Panc1 (cell line): ENCODE measurements around the gene DNTT. TPM values are rescaled to one million over a fixed set of nuclear protein-coding genes. Genes with fewer than 3 reads are reported as not detected.

Source experiments
- ATAC-seq: fragments of 200-7000 bp; cut with Tn5 transposase; 2 replicates; pipeline ENCODE4 v1.9.1; 2020; ENCODE audit warnings: mild to moderate bottlenecking, moderate library complexity
- BruUV-seq: library from RNA; stranded (reverse); fragments of 400-500 nt; replicated peaks from 2 replicates; lab custom pipeline; 2021; lab: Mats Ljungman, UMichigan
- CTCF ChIA-PET: fragments of 300-600 bp; sonication (Branson Sonifier 250); formaldehyde crosslinking; loops from one replicate; lab custom pipeline; 2022; ENCODE audit warnings: antibody characterized with exemption; lab: Charles Lee
- POLR2A ChIA-PET: fragments of 300-600 bp; sonication (Branson Sonifier 250); formaldehyde crosslinking; loops from one replicate; lab custom pipeline; 2022; ENCODE audit warnings: antibody characterized with exemption; lab: Charles Lee
- DNase-seq: peaks from one replicate; pipeline ENCODE4 v3.0.0-alpha.2; 2010; ENCODE audit warnings: low read depth, low spot score
- H3K27ac ChIP-seq: 2 replicates; pipeline ENCODE4 v1.5.1; 2011; ENCODE audit warnings: mild to moderate bottlenecking, low read length, inconsistent platforms
- H3K27me3 ChIP-seq: fragments of 200-500 bp; sonication (Bioruptor generic); 2 replicates; pipeline ENCODE4 v1.6.0; 2014; ENCODE audit warnings: low read length, inconsistent platforms; ENCODE audit not compliant: control insufficient read depth, insufficient read depth
- H3K36me3 ChIP-seq: fragments of 200-500 bp; sonication (Bioruptor generic); 2 replicates; pipeline ENCODE4 v1.5.1; 2014; ENCODE audit warnings: inconsistent platforms, mild to moderate bottlenecking, low read length, moderate library complexity; ENCODE audit not compliant: control insufficient read depth, insufficient read depth
- H3K4me1 ChIP-seq: 2 replicates; pipeline ENCODE4 v1.5.1; 2011; ENCODE audit warnings: inconsistent platforms, mild to moderate bottlenecking, low read length, moderate library complexity; ENCODE audit not compliant: control insufficient read depth, insufficient read depth
- H3K4me3 ChIP-seq, 2 experiments: 2 replicates each; pipeline ENCODE4 v1.5.1; 2011 to 2012; ENCODE audit warnings: low read depth in 2 of 2, low read length in 2 of 2, mild to moderate bottlenecking in 2 of 2, inconsistent platforms in 1 of 2, moderate library complexity in 1 of 2
- H3K9me3 ChIP-seq: fragments of 200-500 bp; sonication (Bioruptor generic); 2 replicates; pipeline ENCODE4 v1.5.1; 2014; ENCODE audit warnings: low read depth, mild to moderate bottlenecking, inconsistent platforms, low read length, moderate library complexity; ENCODE audit not compliant: control insufficient read depth, insufficient read depth
- POLR2AphosphoS5 ChIP-seq: IDR thresholded peaks from 2 replicates; pipeline ENCODE4 v1.6.1; 2012; ENCODE audit warnings: mild to moderate bottlenecking, low read depth, low read length, moderate library complexity
- SIN3A ChIP-seq: IDR thresholded peaks from 2 replicates; pipeline ENCODE4 v1.6.1; 2012; ENCODE audit warnings: low read depth, mild to moderate bottlenecking, low read length, moderate library complexity, borderline replicate concordance; ENCODE audit not compliant: insufficient read depth
- TCF7L2 ChIP-seq: IDR thresholded peaks from 2 replicates; pipeline ENCODE4 v1.6.1; 2011; ENCODE audit warnings: mild to moderate bottlenecking, low read depth, low read length, inconsistent platforms
- in situ Hi-C: cut with HindIII; loops from 2 replicates; pipeline ENCODE4 v1.10.0; 2016; ENCODE audit warnings: low sequenced_read_pairs, low pct_unique_long_range_greater_than_20kb
- intact Hi-C: fragments of 100-400 bp; cut with micrococcal nuclease; formaldehyde crosslinking; loops from one replicate; pipeline ENCODE4 v1.10.0; 2022; ENCODE audit not compliant: unreplicated experiment
- total RNA-seq: library from RNA; stranded (reverse); gene quantifications from one replicate; pipeline ENCODE4 v1.2.1, GENCODE V29; 2021; ENCODE audit not compliant: unreplicated experiment
- TF ChIP-seq, protein P1 (sequence below), 2 experiments: IDR thresholded peaks; 2 replicates each; pipeline ENCODE4 v1.6.1; 2011 to 2012; ENCODE audit warnings: low read depth in 2 of 2, control low read depth in 1 of 2, low read length in 1 of 2, mild to moderate bottlenecking in 1 of 2, moderate library complexity in 1 of 2; ENCODE audit not compliant: insufficient read depth in 1 of 2
- TF ChIP-seq, protein P2 (sequence below): fragments of 450-650 bp; IDR thresholded peaks from 2 replicates; pipeline ENCODE4 v1.5.1; 2017; ENCODE audit warnings: mild to moderate bottlenecking

The DNTT gene
- total RNA-seq, 1 experiment from 2014 or later, result not detected

DNA sequence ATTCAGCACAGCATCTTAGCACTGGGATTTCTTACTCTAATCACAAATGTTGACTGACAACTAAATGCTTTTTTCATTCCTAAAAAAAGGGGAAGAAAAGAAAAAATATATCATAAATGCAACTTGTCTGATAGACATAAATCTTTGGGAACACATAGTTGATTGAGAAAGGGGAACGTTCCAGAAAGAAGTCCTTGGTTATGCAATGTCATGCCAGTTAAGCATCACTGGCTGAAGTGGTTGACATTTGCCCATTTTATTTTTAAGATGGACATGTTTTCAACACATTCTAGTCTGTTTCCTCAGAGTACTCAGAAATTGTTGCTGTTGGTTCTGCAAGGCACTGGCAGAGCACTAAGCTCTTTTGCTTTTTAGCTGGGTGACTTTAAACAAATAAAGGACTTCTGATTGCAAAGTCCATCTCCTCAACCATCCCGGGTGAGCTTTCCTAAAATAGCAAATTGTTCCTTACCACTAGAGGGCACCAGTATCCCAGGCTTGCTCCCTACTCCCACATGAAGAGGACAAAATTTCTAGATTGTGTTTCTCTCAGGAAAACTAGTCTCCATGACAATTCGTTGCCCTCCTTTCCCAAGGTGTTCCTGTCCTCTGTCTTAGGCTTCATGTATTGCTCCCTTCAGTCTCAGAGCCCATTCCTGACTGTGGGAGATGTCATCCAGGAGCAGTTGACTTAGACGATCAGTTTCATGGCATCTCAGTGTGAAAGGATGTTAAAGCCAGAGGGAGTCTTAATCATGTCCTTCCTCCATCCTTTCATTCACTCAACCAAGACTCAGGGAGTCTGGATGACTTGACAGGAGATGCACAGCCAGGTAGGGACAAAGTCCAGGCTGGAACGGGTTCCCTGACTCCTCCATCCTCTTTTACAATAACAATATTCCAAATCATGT lies 30.6 kb downstream of the DNTT start:
- TF ChIP-seq POLR2AphosphoS5 (no peak), TCF7L2 (no peak), SIN3A (no peak)
- TF ChIP-seq, protein P1, sequence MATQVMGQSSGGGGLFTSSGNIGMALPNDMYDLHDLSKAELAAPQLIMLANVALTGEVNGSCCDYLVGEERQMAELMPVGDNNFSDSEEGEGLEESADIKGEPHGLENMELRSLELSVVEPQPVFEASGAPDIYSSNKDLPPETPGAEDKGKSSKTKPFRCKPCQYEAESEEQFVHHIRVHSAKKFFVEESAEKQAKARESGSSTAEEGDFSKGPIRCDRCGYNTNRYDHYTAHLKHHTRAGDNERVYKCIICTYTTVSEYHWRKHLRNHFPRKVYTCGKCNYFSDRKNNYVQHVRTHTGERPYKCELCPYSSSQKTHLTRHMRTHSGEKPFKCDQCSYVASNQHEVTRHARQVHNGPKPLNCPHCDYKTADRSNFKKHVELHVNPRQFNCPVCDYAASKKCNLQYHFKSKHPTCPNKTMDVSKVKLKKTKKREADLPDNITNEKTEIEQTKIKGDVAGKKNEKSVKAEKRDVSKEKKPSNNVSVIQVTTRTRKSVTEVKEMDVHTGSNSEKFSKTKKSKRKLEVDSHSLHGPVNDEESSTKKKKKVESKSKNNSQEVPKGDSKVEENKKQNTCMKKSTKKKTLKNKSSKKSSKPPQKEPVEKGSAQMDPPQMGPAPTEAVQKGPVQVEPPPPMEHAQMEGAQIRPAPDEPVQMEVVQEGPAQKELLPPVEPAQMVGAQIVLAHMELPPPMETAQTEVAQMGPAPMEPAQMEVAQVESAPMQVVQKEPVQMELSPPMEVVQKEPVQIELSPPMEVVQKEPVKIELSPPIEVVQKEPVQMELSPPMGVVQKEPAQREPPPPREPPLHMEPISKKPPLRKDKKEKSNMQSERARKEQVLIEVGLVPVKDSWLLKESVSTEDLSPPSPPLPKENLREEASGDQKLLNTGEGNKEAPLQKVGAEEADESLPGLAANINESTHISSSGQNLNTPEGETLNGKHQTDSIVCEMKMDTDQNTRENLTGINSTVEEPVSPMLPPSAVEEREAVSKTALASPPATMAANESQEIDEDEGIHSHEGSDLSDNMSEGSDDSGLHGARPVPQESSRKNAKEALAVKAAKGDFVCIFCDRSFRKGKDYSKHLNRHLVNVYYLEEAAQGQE (IDR thresholded peaks at IDR 0.05; ENCODE audit: insufficient read depth in 1 of 2, low read depth in 2 of 2, low read length in 1 of 2), result no peak
- TF ChIP-seq, protein P2, sequence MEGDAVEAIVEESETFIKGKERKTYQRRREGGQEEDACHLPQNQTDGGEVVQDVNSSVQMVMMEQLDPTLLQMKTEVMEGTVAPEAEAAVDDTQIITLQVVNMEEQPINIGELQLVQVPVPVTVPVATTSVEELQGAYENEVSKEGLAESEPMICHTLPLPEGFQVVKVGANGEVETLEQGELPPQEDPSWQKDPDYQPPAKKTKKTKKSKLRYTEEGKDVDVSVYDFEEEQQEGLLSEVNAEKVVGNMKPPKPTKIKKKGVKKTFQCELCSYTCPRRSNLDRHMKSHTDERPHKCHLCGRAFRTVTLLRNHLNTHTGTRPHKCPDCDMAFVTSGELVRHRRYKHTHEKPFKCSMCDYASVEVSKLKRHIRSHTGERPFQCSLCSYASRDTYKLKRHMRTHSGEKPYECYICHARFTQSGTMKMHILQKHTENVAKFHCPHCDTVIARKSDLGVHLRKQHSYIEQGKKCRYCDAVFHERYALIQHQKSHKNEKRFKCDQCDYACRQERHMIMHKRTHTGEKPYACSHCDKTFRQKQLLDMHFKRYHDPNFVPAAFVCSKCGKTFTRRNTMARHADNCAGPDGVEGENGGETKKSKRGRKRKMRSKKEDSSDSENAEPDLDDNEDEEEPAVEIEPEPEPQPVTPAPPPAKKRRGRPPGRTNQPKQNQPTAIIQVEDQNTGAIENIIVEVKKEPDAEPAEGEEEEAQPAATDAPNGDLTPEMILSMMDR, result peak; percentile 93
- in situ Hi-C loops (no loop called here), intact Hi-C loops (no loop called here)
- BruUV-seq, result no TSS peak
- H3K36me3 ChIP-seq, result no peaks in the 10 kb centered on the region
- H3K4me3 ChIP-seq, result no peak overlapping the region
- no peaks in the 10 kb centered on the region for H3K9me3 ChIP-seq
- DNase-seq (peak; percentile 35), ATAC-seq (peak; percentile 83)
- CTCF ChIA-PET, result interaction anchor here (0.7 to 1.5 kb wide), 4 partner anchors 35 to 1105 kb away, joined by 3 to 5 read pairs (median 4); no protein-coding TSS in a partner anchor
- POLR2A ChIA-PET, result no interaction called here
- H3K27ac ChIP-seq, result no peak overlapping the region
- peaks cover 28% of the 10 kb centered on the region for H3K27me3 ChIP-seq
- no peaks in the 10 kb centered on the region for H3K4me1 ChIP-seq

DNA sequence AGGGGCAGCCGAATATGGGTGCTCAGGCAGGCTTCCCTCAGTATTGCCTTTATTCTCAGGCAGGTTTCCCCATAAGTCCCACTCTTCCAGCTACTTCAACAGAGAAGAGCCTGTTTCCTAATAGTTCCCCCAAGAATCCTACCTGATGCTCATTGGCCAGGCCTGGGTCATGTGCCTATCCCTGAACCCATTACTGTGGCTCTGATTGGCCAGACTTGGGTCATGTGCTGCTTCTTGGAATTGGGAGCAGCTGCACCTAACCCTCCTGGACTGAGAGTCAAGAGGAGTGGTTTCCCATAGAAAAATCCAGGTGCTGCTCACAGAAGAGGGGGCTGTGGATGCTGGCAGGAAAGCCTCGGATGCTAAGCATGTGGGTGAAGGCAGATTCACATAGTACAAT lies 32.9 kb downstream of the DNTT start:
- no TSS peak for BruUV-seq
- TF ChIP-seq, protein P1 (IDR thresholded peaks at IDR 0.05; ENCODE audit: insufficient read depth in 1 of 2, low read depth in 2 of 2, low read length in 1 of 2), result no peak
- TF ChIP-seq, protein P2, result no peak
- TF ChIP-seq SIN3A (no peak), TCF7L2 (no peak), POLR2AphosphoS5 (no peak)
- in situ Hi-C loops, result no loop called here
- intact Hi-C loops, result no loop called here
- no peak for DNase-seq
- H3K27me3 ChIP-seq, result peaks cover 27% of the 10 kb centered on the region
- no peak overlapping the region for H3K4me3 ChIP-seq
- CTCF ChIA-PET, result interaction anchor here (0.6 kb wide), 1 partner anchor 321 kb away, joined by 3 read pairs; no protein-coding TSS in a partner anchor
- H3K36me3 ChIP-seq, result no peaks in the 10 kb centered on the region
- POLR2A ChIA-PET, result no interaction called here
- no peaks in the 10 kb centered on the region for H3K4me1 ChIP-seq
- ATAC-seq, result no peak
- H3K27ac ChIP-seq, result no peak overlapping the region
- no peaks in the 10 kb centered on the region for H3K9me3 ChIP-seq
